Measurements from ENCODE around the gene NF1.
"Not testable (repeated sequence)": the region's sequence is repeated elsewhere in the genome, so short reads cannot be mapped to it uniquely, and the experiment has no call there.

The NF1 gene

GRCh38 chr17:31158746-31159377 lies 64.1 kb downstream of the NF1 start:
- CTCF ChIA-PET, result interaction anchor here (1.2 kb wide), 1 partner anchor 85 kb away, joined by 3 read pairs; no protein-coding TSS in a partner anchor
- peak overlapping the region; percentile 70 for H3K4me3 Mint-ChIP-seq
- H3K36me3 Mint-ChIP-seq, result no peaks in the 10 kb centered on the region
- H3K9me3 Mint-ChIP-seq, result no peaks in the 10 kb centered on the region
- H3K4me1 Mint-ChIP-seq, result peaks cover 15% of the 10 kb centered on the region
- DNase-seq, result no peak
- no peaks in the 10 kb centered on the region for H3K27me3 Mint-ChIP-seq
- H3K27ac Mint-ChIP-seq, result peak overlapping the region; percentile 87

- Mint-ChIP-seq H3K4me3 (no peak overlapping the region), H3K36me3 (no peaks in the 10 kb centered on the region), H3K4me1 (peaks cover 12% of the 10 kb centered on the region), H3K27ac (no peak overlapping the region), H3K27me3 (no peaks in the 10 kb centered on the region), H3K9me3 (no peaks in the 10 kb centered on the region)
- CTCF ChIA-PET, result no interaction called here
- no peak for DNase-seq
Observed at GRCh38 chr17:31163091-31163781, 68.5 kb downstream of the NF1 start.

DNA sequence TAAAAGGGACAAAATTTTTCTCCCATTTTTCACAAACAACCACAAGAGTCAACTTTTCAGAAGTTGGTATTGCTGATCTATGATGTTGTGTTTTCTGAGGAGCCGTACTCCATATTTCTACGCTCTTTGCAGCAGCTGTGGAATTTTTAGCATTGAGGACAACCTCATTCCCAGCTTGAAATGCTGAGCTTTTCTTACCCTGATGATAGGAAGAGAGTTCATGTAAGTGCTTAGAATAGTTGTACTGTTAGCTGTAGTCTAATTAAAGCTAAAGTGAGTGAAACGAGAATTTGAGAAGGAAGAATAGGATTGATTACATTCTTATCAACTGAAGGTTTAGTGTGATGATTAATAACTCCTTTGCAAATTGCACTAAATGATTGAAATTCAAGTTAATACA lies 72.3 kb downstream of the NF1 start:
- no peaks in the 10 kb centered on the region for H3K27me3 Mint-ChIP-seq

DNA sequence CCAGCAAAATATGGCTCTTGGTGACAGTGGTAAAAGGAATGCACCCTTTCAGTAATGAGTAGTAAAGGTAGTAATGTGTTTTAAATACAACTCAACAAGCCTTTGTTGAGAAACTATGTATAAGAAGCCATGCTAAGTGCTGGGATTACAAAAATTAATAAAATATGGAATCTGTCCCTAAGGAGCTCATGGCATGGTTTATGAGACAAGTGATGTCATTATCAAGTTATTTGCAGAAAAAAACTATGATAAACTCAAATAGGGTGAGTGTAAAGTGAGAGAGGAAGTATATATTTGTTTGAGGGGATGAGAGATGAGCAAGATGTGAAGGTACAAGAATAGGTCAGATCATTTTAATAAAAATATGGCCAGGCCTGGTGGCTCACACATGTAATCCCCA lies 76.9 kb downstream of the NF1 start:
- H3K27ac Mint-ChIP-seq, result no peak overlapping the region
- CTCF ChIA-PET, result no interaction called here
- H3K4me3 Mint-ChIP-seq, result no peak overlapping the region
- H3K4me1 Mint-ChIP-seq, result no peaks in the 10 kb centered on the region
- H3K36me3 Mint-ChIP-seq, result no peaks in the 10 kb centered on the region
- no peaks in the 10 kb centered on the region for H3K27me3 Mint-ChIP-seq
- DNase-seq, result no peak
- H3K9me3 Mint-ChIP-seq, result no peaks in the 10 kb centered on the region

More for the DNA sequence above, 72.3 kb downstream of the NF1 start:
- Mint-ChIP-seq H3K27ac (no peak overlapping the region), H3K9me3 (no peaks in the 10 kb centered on the region), H3K36me3 (no peaks in the 10 kb centered on the region), H3K4me3 (no peak overlapping the region), H3K4me1 (no peaks in the 10 kb centered on the region)
- DNase-seq, result no peak
- CTCF ChIA-PET, result interaction anchor here (0.6 kb wide), 1 partner anchor 85 kb away, joined by 3 read pairs; no protein-coding TSS in a partner anchor

DNA sequence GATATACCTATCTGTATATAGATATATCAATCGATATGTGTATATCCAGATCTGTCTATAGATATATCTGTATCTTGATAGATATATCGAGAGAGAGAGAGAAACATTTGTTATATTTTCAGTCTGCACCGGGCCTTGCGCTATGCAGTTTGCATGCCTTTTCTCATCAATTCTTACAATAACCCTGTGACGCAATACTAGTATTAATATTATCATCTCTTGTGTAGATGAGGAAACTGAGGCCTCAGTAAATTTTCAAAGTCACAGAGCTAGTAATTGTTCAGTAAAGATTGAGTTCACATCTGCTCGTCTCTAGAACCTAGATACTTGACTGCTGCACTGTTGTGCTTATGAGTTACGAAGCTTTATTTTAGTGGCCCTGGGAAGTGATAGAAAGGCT lies 77.6 kb downstream of the NF1 start:
- H3K4me1 Mint-ChIP-seq, result no peaks in the 10 kb centered on the region
- CTCF ChIA-PET, result no interaction called here
- no peaks in the 10 kb centered on the region for H3K9me3 Mint-ChIP-seq
- DNase-seq, result no peak
- no peaks in the 10 kb centered on the region for H3K36me3 Mint-ChIP-seq
- H3K27me3 Mint-ChIP-seq, result no peaks in the 10 kb centered on the region
- no peak overlapping the region for H3K27ac Mint-ChIP-seq
- H3K4me3 Mint-ChIP-seq, result no peak overlapping the region

DNA sequence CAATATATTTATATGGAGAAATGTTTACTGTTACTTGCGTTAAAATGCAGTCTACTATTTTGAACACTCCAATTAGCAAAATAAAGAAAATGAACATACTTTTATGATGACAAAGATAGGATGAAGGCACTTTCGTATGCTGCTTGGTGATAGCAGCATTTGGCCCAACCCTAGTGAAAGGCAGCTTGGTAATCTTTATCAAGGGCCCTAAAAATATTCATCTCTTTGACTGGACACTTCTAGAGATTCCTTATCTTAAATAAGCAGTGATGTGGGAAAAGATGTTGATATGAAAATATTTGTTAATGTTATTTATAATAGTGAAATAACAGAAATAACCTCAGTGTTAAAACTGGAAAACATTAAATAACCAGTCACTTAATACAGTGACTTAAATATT lies 79.4 kb downstream of the NF1 start:
- CTCF ChIA-PET, result no interaction called here
- Mint-ChIP-seq H3K9me3 (no peaks in the 10 kb centered on the region), H3K27ac (no peak overlapping the region)

DNA sequence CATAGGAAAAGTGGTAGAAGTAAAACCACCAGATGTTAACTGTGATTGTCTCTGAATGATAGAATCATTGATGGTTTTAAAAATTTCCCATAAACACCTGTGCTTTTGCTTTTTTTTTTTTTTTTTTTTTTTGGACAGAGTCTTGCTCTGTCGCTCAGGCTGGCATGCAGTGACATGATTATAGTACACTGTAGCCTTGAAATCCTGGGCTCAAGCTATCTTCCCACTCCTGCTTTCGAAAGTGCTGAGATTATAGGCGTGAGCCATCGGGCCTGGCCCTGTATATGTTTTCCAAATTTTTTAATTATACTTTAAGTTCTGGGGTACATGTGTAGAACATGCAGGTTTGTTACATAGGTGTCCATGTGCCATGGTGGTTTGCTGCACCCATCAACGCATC lies 80.5 kb downstream of the NF1 start:
- Mint-ChIP-seq H3K4me3 (no peak overlapping the region), H3K36me3 (no peaks in the 10 kb centered on the region), H3K27me3 (no peaks in the 10 kb centered on the region), H3K27ac (no peak overlapping the region), H3K9me3 (no peaks in the 10 kb centered on the region), H3K4me1 (no peaks in the 10 kb centered on the region)
- CTCF ChIA-PET, result no interaction called here
- DNase-seq, result no peak

More for the DNA sequence above, 79.4 kb downstream of the NF1 start:
- no peak overlapping the region for H3K4me3 Mint-ChIP-seq
- no peak for DNase-seq
- no peaks in the 10 kb centered on the region for H3K36me3 Mint-ChIP-seq
- no peaks in the 10 kb centered on the region for H3K4me1 Mint-ChIP-seq
- H3K27me3 Mint-ChIP-seq, result no peaks in the 10 kb centered on the region

- H3K9me3 Mint-ChIP-seq, CTCF ChIA-PET, DNase-seq, H3K36me3 Mint-ChIP-seq, H3K4me3 Mint-ChIP-seq, H3K27me3 Mint-ChIP-seq, H3K4me1 Mint-ChIP-seq, H3K27ac Mint-ChIP-seq: not testable (repeated sequence)
Observed at GRCh38 chr17:31176143-31176542, 81.4 kb downstream of the NF1 start.

DNA sequence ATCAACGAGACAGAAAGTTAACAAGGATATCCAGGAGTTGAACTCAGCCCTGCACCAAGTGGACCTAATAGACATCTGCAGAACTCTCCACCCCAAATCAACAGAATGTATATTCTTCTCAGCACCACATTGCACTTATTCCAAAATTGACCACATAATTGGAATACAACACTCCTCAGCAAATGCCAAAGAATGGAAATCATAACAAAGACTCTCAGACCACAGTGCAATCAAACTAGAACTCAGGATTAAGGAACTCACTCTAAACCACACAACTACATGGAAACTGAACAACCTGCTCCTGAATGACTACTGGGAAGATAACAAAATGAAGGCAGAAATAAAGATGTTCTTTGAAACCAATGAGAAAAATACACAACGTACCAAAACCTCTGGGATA lies 84.2 kb downstream of the NF1 start:
- CTCF ChIA-PET, H3K4me3 Mint-ChIP-seq: not testable (repeated sequence)

DNA sequence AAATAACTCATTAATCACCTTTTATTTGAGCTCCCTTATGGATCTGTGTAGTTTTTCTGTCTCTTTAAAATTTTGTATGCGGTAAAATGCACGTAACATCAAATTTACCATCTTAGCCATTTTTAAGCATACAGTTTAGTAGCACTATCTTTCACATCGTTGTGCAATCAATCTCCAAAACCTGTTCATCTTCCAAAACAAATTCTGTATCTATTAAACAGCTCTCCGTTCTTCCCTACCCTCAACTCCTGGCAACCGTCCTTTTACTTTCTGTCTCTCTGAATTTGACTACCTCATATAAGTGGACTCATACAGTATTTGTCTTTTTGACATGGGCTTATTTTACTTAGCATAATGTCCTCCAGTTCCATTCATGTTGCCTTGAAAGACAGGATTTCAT lies 100.5 kb downstream of the NF1 start:
- H3K4me3 Mint-ChIP-seq, result no peak overlapping the region

More for the DNA sequence above, 84.2 kb downstream of the NF1 start:
- not testable (repeated sequence) for H3K9me3 Mint-ChIP-seq, H3K4me1 Mint-ChIP-seq, H3K36me3 Mint-ChIP-seq, H3K27ac Mint-ChIP-seq, DNase-seq, H3K27me3 Mint-ChIP-seq

DNA sequence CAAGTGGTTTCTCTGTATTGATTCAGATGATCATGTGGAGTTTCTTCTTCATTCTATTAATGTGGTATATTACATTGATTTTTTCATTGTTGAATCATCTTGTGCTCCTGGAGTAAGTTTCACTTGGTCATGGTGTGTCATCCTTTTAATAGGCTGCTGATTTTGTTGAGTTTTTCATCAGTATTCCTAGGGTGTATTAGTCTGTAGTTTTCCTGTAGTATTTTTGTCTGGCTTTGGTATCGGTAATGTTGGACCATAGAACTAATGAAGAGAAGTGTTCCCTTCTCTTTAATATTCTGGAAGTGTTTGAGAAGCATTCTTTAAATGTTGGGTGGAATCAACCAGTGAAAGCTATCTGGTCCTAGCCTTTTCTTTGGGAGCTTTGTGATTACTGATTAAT lies 103.2 kb downstream of the NF1 start:
- Mint-ChIP-seq H3K27me3 (no peaks in the 10 kb centered on the region), H3K9me3 (no peaks in the 10 kb centered on the region), H3K36me3 (no peaks in the 10 kb centered on the region), H3K4me3 (no peak overlapping the region), H3K27ac (no peak overlapping the region), H3K4me1 (no peaks in the 10 kb centered on the region)
- CTCF ChIA-PET, result interaction anchor here (1.1 kb wide), 1 partner anchor 18 kb away, joined by 7 read pairs; no protein-coding TSS in a partner anchor
- DNase-seq, result no peak

More for the DNA sequence above, 100.5 kb downstream of the NF1 start:
- H3K27ac Mint-ChIP-seq, result no peak overlapping the region
- H3K27me3 Mint-ChIP-seq, result no peaks in the 10 kb centered on the region
- H3K4me1 Mint-ChIP-seq, result no peaks in the 10 kb centered on the region
- DNase-seq, result no peak
- CTCF ChIA-PET, result interaction anchor here (1.0 kb wide), 1 partner anchor 183 kb away, joined by 4 read pairs; no protein-coding TSS in a partner anchor
- H3K36me3 Mint-ChIP-seq, result no peaks in the 10 kb centered on the region
- no peaks in the 10 kb centered on the region for H3K9me3 Mint-ChIP-seq

DNA sequence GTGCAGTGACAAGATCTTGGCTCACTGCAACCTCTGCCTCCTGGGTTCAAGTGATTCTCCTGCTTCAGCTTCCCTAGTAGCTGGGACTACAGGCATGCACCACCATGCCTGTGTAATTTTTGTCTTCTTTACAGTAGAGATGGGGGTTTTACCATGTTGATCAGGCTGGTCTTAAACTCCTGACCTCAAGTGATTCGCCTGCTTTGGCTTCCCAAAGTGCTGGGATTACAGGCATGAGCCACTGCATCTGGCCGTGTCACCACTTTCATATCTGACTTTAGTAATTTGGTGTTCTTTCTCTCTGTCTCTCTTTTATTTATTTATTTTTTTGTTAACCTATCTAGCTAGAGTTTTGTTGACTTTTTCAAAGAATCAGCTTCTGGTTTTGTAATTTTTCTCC lies 103.9 kb downstream of the NF1 start:
- H3K36me3 Mint-ChIP-seq, DNase-seq: not testable (repeated sequence)
- CTCF ChIA-PET, result interaction anchor here (1.1 kb wide), 1 partner anchor 18 kb away, joined by 7 read pairs; no protein-coding TSS in a partner anchor

DNA sequence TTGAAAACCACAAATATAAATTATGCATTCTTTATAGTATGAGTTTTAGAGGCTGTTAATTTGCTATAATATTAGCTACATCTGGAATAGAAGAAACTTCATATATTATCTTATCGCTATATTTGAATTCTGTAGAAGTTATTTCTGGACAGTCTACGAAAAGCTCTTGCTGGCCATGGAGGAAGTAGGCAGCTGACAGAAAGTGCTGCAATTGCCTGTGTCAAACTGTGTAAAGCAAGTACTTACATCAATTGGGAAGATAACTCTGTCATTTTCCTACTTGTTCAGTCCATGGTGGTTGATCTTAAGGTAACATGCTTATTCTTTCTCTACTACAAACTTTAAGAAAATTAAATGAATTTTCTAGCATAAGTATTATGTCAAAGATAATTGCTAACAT lies 105.5 kb downstream of the NF1 start:
- Mint-ChIP-seq H3K9me3 (no peaks in the 10 kb centered on the region), H3K4me1 (no peaks in the 10 kb centered on the region), H3K27ac (no peak overlapping the region), H3K36me3 (no peaks in the 10 kb centered on the region), H3K27me3 (no peaks in the 10 kb centered on the region), H3K4me3 (no peak overlapping the region)
- CTCF ChIA-PET, result no interaction called here
- DNase-seq, result no peak

More for the DNA sequence above, 103.9 kb downstream of the NF1 start:
- not testable (repeated sequence) for H3K4me3 Mint-ChIP-seq, H3K27ac Mint-ChIP-seq, H3K27me3 Mint-ChIP-seq, H3K9me3 Mint-ChIP-seq, H3K4me1 Mint-ChIP-seq

DNA sequence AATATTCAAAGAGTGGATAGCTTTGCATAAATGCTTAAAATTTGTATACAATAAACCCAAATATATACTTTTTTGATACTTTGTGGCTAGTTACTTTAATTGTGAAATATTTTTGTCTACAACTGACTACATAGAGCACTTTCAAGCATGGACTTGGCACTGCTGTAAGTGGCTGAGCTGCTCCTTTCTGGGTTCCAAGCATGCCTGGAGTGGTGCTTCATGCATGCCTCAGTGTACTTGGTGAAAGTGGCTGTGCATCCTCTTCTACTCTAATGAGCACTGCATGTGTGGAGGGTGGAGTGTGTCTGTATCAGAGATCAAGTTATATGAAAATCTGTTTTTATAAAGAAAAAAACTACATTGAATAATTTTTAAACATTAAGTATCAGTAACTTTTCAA lies 108.2 kb downstream of the NF1 start:
- Mint-ChIP-seq H3K27ac (no peak overlapping the region), H3K4me1 (no peaks in the 10 kb centered on the region), H3K9me3 (no peaks in the 10 kb centered on the region), H3K4me3 (no peak overlapping the region), H3K27me3 (no peaks in the 10 kb centered on the region), H3K36me3 (no peaks in the 10 kb centered on the region)
- DNase-seq, result no peak
- CTCF ChIA-PET, result no interaction called here

DNA sequence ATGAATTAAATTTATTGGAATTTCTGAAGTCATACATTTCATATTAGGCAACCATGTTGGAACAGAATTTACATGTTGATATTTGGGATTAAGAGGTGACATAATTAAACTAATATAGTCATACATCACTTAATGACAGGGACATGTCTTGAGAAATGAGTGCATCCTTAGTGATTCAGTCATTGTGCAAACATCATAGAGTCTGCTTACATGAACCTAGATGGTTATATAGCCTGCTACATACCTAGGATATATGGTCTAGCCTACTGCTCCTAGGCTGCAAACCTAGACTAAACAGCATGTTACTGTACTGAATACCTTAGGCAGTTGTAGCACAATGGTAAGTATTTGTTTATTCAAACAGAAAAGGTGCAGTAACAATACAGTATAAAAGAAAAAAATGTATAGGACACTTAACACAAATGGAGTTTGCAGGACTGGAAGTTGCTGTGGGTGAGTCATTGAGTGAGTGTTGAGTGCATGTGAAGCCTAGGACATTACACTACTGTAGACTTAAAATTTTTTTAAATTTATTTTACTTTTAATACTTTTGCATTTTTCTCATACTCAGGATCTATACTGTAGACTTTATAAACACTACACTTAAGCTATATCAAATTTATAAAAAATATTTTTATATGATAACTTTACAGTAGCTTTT lies 116.7 kb downstream of the NF1 start:
- no peaks in the 10 kb centered on the region for H3K9me3 Mint-ChIP-seq
- DNase-seq, result no peak
- H3K36me3 Mint-ChIP-seq, result no peaks in the 10 kb centered on the region
- H3K4me3 Mint-ChIP-seq, result no peak overlapping the region
- H3K27ac Mint-ChIP-seq, result no peak overlapping the region
- no peaks in the 10 kb centered on the region for H3K4me1 Mint-ChIP-seq
- CTCF ChIA-PET, result no interaction called here
- H3K27me3 Mint-ChIP-seq, result no peaks in the 10 kb centered on the region
